Glomerular visceral epithelial cell (primary cell): Measurements from ENCODE around the gene LRPPRC.
A peak's percentile ranks its signal among the peaks of the same experiment; 100 is the strongest.
"Not testable (repeated sequence)": the region's sequence is repeated elsewhere in the genome, so short reads cannot be mapped to it uniquely, and the experiment has no call there.

ENCODE experiments used
- DNase-seq: peaks from one replicate; pipeline ENCODE4 v3.0.0-alpha.2; 2016; ENCODE audit errors: extremely low spot score

The LRPPRC gene

GRCh38 chr2:43995733-43996533 is at the start of gene LRPPRC:
TSS of gene LRPPRC (minus strand) at chr2:43995989. CDS start at chr2:43995947, 42 bp downstream.
- DNase-seq: peak; percentile 94

- no peak for DNase-seq
These were observed 49.3 kb upstream of the LRPPRC start for GRCh38 chr2:44045061-44045460.

GRCh38 chr2:44044281-44044720 is 48.5 kb upstream of the LRPPRC start:
- peak; percentile 74 for DNase-seq

GRCh38 chr2:44040365-44040764 is 44.6 kb upstream of the LRPPRC start:
- DNase-seq: no peak

GRCh38 chr2:44038277-44038676 is 42.5 kb upstream of the LRPPRC start:
- no peak for DNase-seq

GRCh38 chr2:44037221-44037620 is 41.4 kb upstream of the LRPPRC start:
- DNase-seq: no peak

- DNase-seq: no peak
These were observed 38.2 kb upstream of the LRPPRC start for GRCh38 chr2:44033947-44034346.

- not testable (repeated sequence) for DNase-seq
These were observed 31.3 kb upstream of the LRPPRC start for GRCh38 chr2:44027076-44027475.

- peak; percentile 35 for DNase-seq
These were observed 20.5 kb upstream of the LRPPRC start for GRCh38 chr2:44016282-44016681.

GRCh38 chr2:44015239-44015638 is 19.4 kb upstream of the LRPPRC start:
- DNase-seq: no peak

GRCh38 chr2:44013205-44013604 is 17.4 kb upstream of the LRPPRC start:
- not testable (repeated sequence) for DNase-seq

- DNase-seq: no peak
These were observed 14.5 kb upstream of the LRPPRC start for GRCh38 chr2:44010266-44010665.

GRCh38 chr2:44009136-44009735 is 13.4 kb upstream of the LRPPRC start:
- DNase-seq: no peak

GRCh38 chr2:44005846-44006245 is 10.1 kb upstream of the LRPPRC start:
- DNase-seq: no peak

- DNase-seq: no peak
These were observed 9.2 kb upstream of the LRPPRC start for GRCh38 chr2:44004735-44005602.

- no peak for DNase-seq
These were observed 5.9 kb upstream of the LRPPRC start for GRCh38 chr2:44001716-44002115.

- no peak for DNase-seq
These were observed 2.5 kb upstream of the LRPPRC start for GRCh38 chr2:43998263-43998662.

- no peak for DNase-seq
These were observed 2.4 kb downstream of the LRPPRC start for GRCh38 chr2:43993437-43993836.

- DNase-seq: no peak
These were observed 6.2 kb downstream of the LRPPRC start for GRCh38 chr2:43989545-43989944.

- no peak for DNase-seq
These were observed 9.2 kb downstream of the LRPPRC start for GRCh38 chr2:43986600-43986999.

GRCh38 chr2:43985359-43985758 is 10.4 kb downstream of the LRPPRC start:
- DNase-seq: no peak

GRCh38 chr2:43984533-43984932 is 11.3 kb downstream of the LRPPRC start:
- no peak for DNase-seq
